H7 (cell line): ENCODE results near the gene NHS. TPM values are rescaled to one million over a fixed set of nuclear protein-coding genes. Genes with fewer than 3 reads are reported as not detected.

ENCODE experiments used
- DNase-seq: peaks from one replicate; pipeline ENCODE4 v3.0.0; 2012
- H3K27me3 ChIP-seq: 2 replicates; pipeline ENCODE4 v1.6.0; 2011; ENCODE audit warnings: mild to moderate bottlenecking, low read length; ENCODE audit not compliant: control insufficient read depth, insufficient read depth
- H3K36me3 ChIP-seq: replicated peaks from 2 replicates; pipeline ENCODE4 v1.5.1; 2011; ENCODE audit warnings: low read length; ENCODE audit not compliant: control insufficient read depth, insufficient read depth
- H3K4me3 ChIP-seq: 2 replicates; pipeline ENCODE4 v1.5.1; 2011; ENCODE audit warnings: low read depth, mild to moderate bottlenecking, control low read depth, low read length, moderate library complexity; ENCODE audit not compliant: insufficient read depth
- total RNA-seq: library from RNA; depleted of rRNA; stranded (reverse); fragments of >200 nt; shearing (Covaris generic); gene quantifications from 2 replicates; pipeline ENCODE4 v1.2.3, GENCODE V29; 2014

NHS gene
- total RNA-seq, 1 experiment from 2014 or later = 5.2 TPM

- no peak overlapping the region for H3K4me3 ChIP-seq
- no peak for DNase-seq
- no peaks in the 10 kb centered on the region for H3K36me3 ChIP-seq
- no peaks in the 10 kb centered on the region for H3K27me3 ChIP-seq
Measured at GRCh38 chrX:17596546-17597205, 221.7 kb downstream of the NHS start.

- no peaks in the 10 kb centered on the region for H3K27me3 ChIP-seq
- DNase-seq = no peak
Measured at GRCh38 chrX:17597327-17597726, 222.3 kb downstream of the NHS start.

DNA sequence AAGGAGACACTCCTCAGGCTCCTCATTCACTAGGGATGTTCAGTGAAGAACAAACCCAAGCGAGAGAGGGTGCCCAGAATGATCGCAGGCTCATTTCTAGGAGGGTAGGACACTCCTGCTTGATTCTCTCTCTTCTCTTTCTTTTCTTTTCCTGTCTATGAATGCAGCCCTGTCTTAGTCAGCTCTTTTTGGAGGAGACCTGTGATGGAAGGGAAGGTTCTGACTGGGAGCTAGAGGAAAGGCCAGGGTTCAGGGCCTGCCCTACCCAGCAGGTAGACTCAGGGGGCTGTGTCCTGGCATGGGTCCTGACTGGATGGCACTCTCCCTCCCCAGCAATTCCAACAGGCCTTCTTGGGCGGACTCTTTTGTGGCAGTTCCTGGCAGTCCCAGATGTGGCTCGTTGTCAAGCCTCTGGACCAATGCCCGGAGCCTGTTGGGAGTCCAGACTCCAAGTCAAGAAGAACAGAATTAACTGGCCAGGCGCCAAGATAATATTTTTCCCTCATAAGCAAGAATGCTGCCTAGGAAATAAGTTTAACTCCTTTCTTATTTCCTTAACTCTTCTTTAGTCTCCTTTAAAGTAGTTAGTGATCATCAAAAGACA is 222.9 kb downstream of the NHS start:
- Histone ChIP-seq H3K4me3 (no peak overlapping the region), H3K36me3 (no peaks in the 10 kb centered on the region), H3K27me3 (no peaks in the 10 kb centered on the region)
- no peak for DNase-seq

More at GRCh38 chrX:17597327-17597726, 222.3 kb downstream of the NHS start:
- no peaks in the 10 kb centered on the region for H3K36me3 ChIP-seq
- no peak overlapping the region for H3K4me3 ChIP-seq

GRCh38 chrX:17601441-17602200 is 226.6 kb downstream of the NHS start:
- H3K36me3 ChIP-seq = no peaks in the 10 kb centered on the region
- no peak overlapping the region for H3K4me3 ChIP-seq
- no peaks in the 10 kb centered on the region; the same call in 1 of the 2 replicates for H3K27me3 ChIP-seq
- DNase-seq = peak; percentile 23

- no peak overlapping the region for H3K4me3 ChIP-seq
- DNase-seq = no peak
- no peaks in the 10 kb centered on the region; the same call in 1 of the 2 replicates for H3K27me3 ChIP-seq
- H3K36me3 ChIP-seq = no peaks in the 10 kb centered on the region
Measured at GRCh38 chrX:17602245-17602644, 227.2 kb downstream of the NHS start.

- no peaks in the 10 kb centered on the region for H3K36me3 ChIP-seq
- H3K4me3 ChIP-seq = no peak overlapping the region
- no peaks in the 10 kb centered on the region; the same call in 1 of the 2 replicates for H3K27me3 ChIP-seq
- no peak for DNase-seq
Measured at GRCh38 chrX:17603196-17603595, 228.2 kb downstream of the NHS start.

DNA sequence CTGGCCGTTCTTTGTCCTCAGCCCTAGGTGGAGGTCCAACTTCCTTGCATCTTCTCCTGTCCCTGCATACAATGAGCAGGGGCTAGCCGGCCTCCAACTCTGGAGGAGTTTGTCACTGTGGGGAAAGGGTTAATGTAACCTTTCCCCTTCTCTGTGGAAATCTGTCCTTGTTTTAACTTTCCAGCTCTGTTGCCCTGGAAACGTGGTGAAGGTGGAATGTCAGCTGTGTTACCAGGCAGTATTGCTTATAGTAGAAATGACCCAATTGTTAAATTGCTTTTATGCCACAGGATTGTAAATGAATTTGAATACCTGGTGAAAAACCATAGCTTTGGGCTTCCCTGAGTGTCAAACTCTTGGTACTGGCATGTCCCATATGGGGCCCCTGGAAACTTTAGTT is 230.7 kb downstream of the NHS start:
- no peak for DNase-seq
- no peaks in the 10 kb centered on the region; the same call in 1 of the 2 replicates for H3K27me3 ChIP-seq
- no peak overlapping the region for H3K4me3 ChIP-seq
- H3K36me3 ChIP-seq = no peaks in the 10 kb centered on the region

GRCh38 chrX:17606231-17606630 is 231.2 kb downstream of the NHS start:
- H3K36me3 ChIP-seq = no peaks in the 10 kb centered on the region
- no peak overlapping the region for H3K4me3 ChIP-seq
- no peaks in the 10 kb centered on the region; the same call in 1 of the 2 replicates for H3K27me3 ChIP-seq
- no peak for DNase-seq

DNA sequence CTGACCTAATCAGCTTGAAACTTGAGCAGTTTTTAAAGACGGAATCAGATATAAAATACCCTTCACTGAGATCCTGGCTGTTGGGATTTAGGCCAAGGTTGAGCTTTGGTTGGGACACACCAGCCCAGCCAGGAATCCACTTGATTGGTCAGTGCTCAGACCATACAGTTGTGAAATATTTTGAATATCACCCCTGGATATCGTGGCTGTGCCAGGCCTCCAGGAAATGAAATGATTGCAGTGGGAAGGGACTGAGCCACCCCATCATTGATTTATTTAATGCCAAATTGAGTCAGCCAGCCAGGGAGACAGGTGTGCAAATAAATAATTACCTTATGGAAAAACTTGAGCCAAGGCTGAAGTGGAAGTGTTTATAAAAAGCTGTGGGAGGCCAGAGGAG is 233.9 kb downstream of the NHS start:
- H3K36me3 ChIP-seq = no peaks in the 10 kb centered on the region
- no peaks in the 10 kb centered on the region for H3K27me3 ChIP-seq
- no peak for DNase-seq
- no peak overlapping the region for H3K4me3 ChIP-seq

DNA sequence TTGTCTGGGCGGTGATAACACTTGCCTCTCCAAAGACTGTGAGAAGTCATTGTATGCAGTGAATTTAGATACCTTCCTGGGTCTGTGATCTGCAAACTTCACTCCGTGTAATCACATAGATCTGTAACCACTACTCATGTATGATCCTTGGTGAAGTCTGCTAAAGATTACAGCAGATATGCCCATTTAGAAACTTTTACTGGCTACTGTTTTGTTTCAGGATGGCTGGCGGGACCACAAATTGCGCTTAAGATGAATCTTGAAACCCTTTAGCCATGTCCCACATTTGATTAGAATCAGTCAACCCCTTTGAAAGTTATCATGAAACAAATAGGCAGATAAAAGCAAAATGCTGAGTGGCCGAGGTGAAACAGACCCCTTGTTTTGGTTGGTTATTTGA is 235.8 kb downstream of the NHS start:
- no peaks in the 10 kb centered on the region for H3K36me3 ChIP-seq
- H3K4me3 ChIP-seq = no peak overlapping the region
- H3K27me3 ChIP-seq = no peaks in the 10 kb centered on the region
- DNase-seq = no peak

DNA sequence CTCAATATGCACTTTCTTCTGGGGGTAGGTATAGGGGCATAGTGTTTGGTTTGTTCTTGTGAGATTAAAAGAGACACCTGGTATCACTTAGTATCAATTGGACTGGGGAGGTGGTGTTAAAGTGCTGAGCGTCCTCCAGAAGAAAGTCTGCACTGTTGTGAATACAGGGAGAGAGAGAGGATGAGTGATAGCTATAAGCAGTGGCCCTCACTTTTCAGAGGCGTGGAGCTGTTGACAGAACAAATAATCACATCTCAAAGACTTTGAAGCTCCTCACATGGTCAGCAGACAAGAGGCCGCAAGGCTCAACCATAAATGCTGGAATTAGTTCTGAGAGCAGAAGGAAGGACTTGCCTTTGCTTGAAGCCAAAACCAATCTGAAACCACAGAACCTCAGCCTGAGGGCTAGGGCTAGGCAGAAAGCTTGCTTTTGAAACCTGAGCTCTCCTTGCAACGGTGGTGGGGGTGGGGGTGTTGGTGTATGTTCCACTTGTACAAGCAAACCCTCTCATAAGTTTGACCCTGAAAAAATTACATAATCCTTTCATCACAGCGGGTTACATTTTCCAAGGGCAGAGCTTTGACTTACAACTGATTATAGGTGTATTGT is 239.1 kb downstream of the NHS start:
- Histone ChIP-seq H3K4me3 (no peak overlapping the region), H3K36me3 (no peaks in the 10 kb centered on the region), H3K27me3 (no peaks in the 10 kb centered on the region)
- no peak for DNase-seq

DNA sequence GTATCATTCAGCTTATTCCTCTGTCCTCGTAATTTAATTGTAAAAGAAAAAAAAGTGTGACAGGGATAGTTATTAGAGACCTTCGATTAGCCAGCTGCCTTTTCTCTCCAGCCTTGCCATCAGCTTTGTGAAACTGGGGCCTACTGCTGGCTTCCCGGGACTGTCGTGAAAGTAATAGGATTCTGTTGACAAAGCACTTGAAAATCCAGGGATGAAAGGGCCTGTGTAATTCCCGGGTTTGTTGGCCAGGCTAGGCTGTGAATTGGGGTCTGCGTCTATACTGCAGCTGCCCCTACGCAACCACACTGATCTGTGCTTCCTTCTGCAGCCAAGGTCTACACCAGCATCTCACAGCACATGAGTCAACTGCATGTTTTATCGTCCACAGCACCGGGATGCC is 241.9 kb downstream of the NHS start:
- Histone ChIP-seq H3K4me3 (no peak overlapping the region), H3K36me3 (no peaks in the 10 kb centered on the region), H3K27me3 (no peaks in the 10 kb centered on the region)
- DNase-seq = no peak

GRCh38 chrX:17617806-17618205 is 242.8 kb downstream of the NHS start:
- no peak overlapping the region for H3K4me3 ChIP-seq
- H3K27me3 ChIP-seq = no peaks in the 10 kb centered on the region
- no peak for DNase-seq
- no peaks in the 10 kb centered on the region for H3K36me3 ChIP-seq

DNA sequence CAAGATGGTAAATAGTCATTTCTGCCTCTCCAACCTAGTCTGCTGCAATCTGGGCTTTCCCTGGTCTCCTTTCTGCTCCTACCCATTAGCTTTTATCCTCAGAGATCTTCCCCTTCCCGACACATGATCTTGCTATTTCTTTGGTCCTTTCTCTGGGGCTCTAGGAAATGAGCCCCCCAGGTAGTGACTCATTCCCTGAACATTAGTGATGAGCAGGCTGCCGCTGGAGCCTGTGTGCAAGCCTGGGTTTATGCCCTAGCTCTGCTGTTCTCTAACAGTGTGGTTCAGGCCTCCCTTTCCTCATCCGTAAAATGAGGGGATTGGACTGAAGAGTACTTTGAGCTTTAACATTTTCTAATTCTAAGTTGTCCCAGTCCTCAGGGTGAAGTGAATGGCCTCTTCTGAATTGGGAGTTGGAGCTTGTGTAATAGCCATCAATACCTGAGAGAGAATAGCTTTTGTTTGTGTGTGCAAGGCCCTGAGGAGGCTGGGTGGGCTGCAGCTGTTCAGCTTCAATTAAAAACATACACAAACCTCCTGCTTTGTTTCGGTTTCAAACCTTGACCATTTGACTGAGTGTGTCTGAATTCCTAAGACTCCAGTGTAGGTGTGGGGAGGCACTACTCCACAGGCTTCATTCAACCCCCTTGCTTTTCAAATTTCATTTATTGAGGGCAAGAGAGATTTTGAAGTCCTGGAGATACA is 246.7 kb downstream of the NHS start:
- no peaks in the 10 kb centered on the region; the same call in 1 of the 2 replicates for H3K27me3 ChIP-seq
- H3K4me3 ChIP-seq = no peak overlapping the region
- no peak for DNase-seq
- no peaks in the 10 kb centered on the region for H3K36me3 ChIP-seq
